ENCODE results near the gene ARL15. TPM values are rescaled to one million over a fixed set of nuclear protein-coding genes. Genes with fewer than 3 reads are reported as not detected.

The ARL15 gene
- total RNA-seq, 4 donors from 2014 or later, result 16.6 to 48.8 (median 32.3) TPM

GRCh38 chr5:53996008-53996407, 314.4 kb downstream of the ARL15 start:
- no peak for DNase-seq (ENCODE audit: low spot score in 2 of 2)
- H3K4me3 ChIP-seq (ENCODE audit: low read depth, poor library complexity, severe bottlenecking), result no peak overlapping the region
- TF ChIP-seq POLR2A (IDR thresholded peaks at IDR 0.05) (no peak), CTCF (IDR thresholded peaks at IDR 0.05) (no peak)
- intact Hi-C loops (cut with DNase I; ENCODE audit: low total_unique reads), result no loop called here
- 93 to 97% methylated on average over 4 of the region's 4 CpGs for WGBS, 2 donors

- 72 to 77% methylated on average over 2 of the region's 2 CpGs for WGBS, 2 donors
- intact Hi-C loops (cut with DNase I; ENCODE audit: low total_unique reads), result no loop called here
- no peak for DNase-seq (ENCODE audit: low spot score in 2 of 2)
- TF ChIP-seq CTCF (IDR thresholded peaks at IDR 0.05) (no peak), POLR2A (IDR thresholded peaks at IDR 0.05) (no peak)
- no peak overlapping the region for H3K4me3 ChIP-seq (ENCODE audit: low read depth, poor library complexity, severe bottlenecking)
Observed at GRCh38 chr5:53994148-53994547, 316.2 kb downstream of the ARL15 start.

GRCh38 chr5:53991942-53992341, 318.4 kb downstream of the ARL15 start:
- H3K4me3 ChIP-seq (ENCODE audit: low read depth, poor library complexity, severe bottlenecking), result no peak overlapping the region
- intact Hi-C loops (cut with DNase I; ENCODE audit: low total_unique reads), result no loop called here
- no peak for TF ChIP-seq CTCF (IDR thresholded peaks at IDR 0.05)
- no peak for TF ChIP-seq POLR2A (IDR thresholded peaks at IDR 0.05)
- 98 to 99% methylated on average over 4 of the region's 4 CpGs for WGBS, 2 donors
- DNase-seq (ENCODE audit: low spot score in 2 of 2), result no peak

- TF ChIP-seq CTCF (IDR thresholded peaks at IDR 0.05) (no peak), POLR2A (IDR thresholded peaks at IDR 0.05) (no peak)
- intact Hi-C loops (cut with DNase I; ENCODE audit: low total_unique reads), result no loop called here
- no peak for DNase-seq (ENCODE audit: low spot score in 2 of 2)
- 72 to 77% methylated on average over 3 of the region's 3 CpGs for WGBS, 2 donors
- H3K4me3 ChIP-seq (ENCODE audit: low read depth, poor library complexity, severe bottlenecking), result no peak overlapping the region
Observed at GRCh38 chr5:53987101-53987500, 323.3 kb downstream of the ARL15 start.

GRCh38 chr5:53985796-53986195, 324.6 kb downstream of the ARL15 start:
- intact Hi-C loops (cut with DNase I; ENCODE audit: low total_unique reads), result no loop called here
- no peak for TF ChIP-seq CTCF (IDR thresholded peaks at IDR 0.05)
- no peak for TF ChIP-seq POLR2A (IDR thresholded peaks at IDR 0.05)
- no peak for DNase-seq (ENCODE audit: low spot score in 2 of 2)

GRCh38 chr5:53984971-53985370, 325.4 kb downstream of the ARL15 start:
- no peak overlapping the region for H3K4me3 ChIP-seq (ENCODE audit: low read depth, poor library complexity, severe bottlenecking)
- whole genome bisulfite sequencing, 2 donors, result 94 to 97% methylated on average over 1 of the region's 1 CpG
- DNase-seq (ENCODE audit: low spot score in 2 of 2), result no peak
- intact Hi-C loops (cut with DNase I; ENCODE audit: low total_unique reads), result no loop called here
- TF ChIP-seq CTCF (IDR thresholded peaks at IDR 0.05), result no peak
- TF ChIP-seq POLR2A (IDR thresholded peaks at IDR 0.05), result no peak

More at GRCh38 chr5:53985796-53986195, 324.6 kb downstream of the ARL15 start:
- H3K4me3 ChIP-seq (ENCODE audit: low read depth, poor library complexity, severe bottlenecking), result no peak overlapping the region
- whole genome bisulfite sequencing, 2 donors, result 95% methylated on average over 5 of the region's 5 CpGs
